Inflammatory macrophage treated with lipopolysaccharide for 1 hour (primary cell): ENCODE measurements around the gene VOPP1.

Source experiments
- DNase-seq, 2 donors: peaks; one replicate each; pipeline ENCODE4 v3.0.0-alpha.2; 2020 to 2022

Gene VOPP1

DNA sequence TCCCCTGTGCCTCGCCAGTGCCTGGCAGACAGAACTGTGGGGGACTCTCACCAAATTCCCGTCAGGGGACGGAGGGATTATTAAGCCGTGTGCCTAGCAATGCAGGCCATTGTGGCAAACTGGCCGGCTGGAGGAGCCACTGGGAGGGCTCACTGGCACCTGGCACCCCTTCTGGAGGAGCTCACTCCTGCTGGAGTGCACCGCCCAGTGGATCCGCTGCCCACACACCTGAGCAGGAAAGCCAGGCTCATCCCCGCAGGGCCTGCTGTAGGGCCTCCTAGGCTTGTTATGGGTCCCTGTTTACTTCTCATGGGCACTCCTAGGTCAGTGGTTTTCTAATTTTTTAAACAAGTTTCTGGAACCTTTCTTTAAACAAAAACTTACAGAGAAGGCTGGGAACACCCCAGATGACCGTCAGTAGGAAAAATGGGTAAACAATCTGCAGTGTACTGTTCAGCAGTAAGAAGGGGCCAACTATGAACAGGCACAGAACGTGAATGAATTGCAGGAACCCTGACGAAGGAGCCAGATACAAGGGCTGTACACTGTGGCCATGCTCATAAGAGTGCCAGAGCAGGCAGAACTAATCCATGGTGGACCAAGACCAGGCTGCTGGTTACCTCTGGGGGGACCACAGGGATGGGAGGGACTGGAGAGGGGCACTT, 142.3 kb downstream of the VOPP1 start:
- DNase-seq, result no peak

DNA sequence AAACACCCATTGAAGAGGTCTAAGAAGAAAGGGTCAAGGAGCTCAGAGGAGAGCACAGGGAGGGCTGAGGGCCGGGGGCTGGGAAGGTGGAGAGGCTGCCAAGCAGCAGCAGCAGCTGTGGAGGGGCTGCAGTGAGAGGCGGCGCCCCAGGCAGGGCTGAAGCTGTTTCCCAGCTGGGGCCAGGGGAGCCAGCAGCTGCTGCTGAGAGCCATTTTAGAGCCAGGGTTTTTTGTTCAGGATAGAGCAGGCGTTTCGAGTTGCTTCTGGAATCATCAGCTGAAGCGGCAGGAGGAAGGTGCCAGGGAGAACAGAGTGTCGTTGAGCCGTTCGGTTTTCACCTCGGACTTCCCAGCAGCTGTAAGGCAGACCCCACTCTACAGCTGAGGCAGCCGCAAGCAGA, 144.5 kb downstream of the VOPP1 start:
- no peak for DNase-seq

DNA sequence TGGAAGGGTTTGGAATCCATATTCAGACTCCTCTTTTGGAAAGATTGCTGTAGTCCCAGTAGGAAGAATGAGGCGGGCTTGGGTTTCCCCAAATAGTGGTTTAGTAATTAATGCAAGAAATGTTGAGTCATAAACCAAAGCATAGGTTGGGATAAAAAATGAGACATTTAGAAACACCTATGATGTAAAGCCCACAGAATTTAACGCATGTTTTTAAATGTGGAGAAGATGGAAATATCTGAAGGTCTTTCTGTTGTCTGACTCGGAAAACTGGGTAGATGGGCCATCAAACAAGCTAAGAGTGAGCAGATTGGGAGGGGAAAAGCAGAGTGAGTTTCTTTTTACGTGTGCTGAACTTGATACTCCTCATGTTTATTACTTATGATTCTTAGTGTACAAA, 145.0 kb downstream of the VOPP1 start:
- no peak for DNase-seq

DNA sequence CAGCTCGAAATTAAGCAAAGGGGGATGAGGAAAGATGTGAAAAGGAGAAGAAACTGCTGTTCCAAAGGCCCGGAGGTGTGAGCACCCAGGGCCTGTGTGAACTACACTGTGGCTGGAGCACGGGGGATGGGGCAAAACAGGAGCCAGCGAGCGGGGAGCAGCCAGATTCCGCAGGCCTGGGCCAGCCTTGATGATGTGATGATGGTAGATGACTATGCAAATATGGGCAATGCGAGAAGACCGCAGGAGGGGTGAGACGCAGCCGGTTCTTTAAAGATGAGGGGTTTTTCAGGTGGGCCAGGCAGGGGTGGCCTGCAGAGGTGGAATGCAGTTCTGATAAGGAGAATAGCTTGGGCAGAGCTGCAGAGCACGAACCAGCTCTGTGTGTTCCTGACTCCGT, 145.6 kb downstream of the VOPP1 start:
- DNase-seq, result no peak

DNA sequence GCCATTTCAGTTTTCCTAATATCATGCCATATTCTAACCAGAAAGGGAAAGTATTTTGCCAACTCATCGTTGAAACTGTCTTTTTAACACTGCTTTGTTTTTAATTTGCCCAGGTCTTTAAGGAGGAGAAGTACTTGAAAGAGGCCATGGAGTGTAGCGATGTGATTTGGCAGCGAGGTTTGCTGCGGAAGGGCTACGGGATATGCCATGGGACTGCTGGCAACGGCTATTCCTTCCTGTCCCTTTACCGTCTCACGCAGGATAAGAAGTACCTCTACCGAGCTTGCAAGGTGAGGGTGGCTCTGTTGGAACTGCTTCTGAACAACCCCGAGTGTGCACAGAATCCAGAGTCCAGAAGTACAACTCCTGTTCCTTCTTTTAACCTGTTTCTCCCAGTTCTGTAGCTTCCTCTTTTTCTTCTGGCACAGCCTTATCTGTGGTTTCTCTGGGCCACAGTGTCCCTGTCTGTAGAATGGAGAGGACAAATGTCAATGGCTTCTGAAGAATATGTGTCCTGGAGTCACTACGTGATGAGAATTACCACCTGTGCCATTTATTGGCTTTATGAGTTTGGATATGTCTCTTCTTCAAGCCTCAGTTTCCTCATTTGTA, 147.1 kb downstream of the VOPP1 start:
- peak in 1 of 2 donors; percentile 7 for DNase-seq

DNA sequence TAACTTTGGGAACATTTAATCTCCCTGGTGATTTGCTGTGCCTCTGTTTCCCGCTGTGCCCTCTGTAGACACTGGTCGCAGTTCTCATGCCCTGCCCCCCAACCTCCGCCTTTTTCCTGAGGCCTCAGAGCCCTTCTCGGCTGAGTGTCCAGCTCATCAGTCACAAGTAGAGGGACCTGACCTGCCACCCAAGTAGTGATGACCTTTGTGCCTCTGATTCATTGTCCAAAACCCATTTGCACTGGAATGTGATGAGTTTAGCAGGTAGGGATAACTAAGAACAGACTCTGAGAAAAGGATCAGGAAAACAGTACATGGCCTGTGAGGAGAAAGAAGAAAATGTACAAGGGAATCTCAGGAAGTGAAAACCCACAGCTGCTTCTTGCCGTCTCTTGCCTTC, 148.4 kb downstream of the VOPP1 start:
- DNase-seq, result no peak

DNA sequence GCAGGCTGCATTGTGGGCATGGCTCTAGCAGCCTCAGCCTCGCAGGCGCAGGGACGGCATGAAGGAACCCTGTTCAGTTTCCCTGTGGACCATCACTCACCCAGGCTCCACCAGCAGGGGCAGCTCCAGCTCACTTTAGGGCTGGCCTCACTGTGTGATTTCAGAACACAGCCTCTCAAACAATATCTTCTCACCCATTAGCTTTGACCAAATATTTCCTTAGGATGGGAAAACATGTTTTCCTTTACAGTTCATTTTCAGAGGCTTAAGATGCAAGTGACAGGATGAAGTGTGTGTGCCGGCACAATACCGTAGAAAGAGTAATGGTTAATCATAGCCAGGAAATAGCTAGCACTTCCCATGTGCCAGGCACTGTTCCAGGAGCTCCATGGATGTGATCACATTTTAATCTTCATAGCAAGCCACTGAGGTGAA, 149.0 kb downstream of the VOPP1 start:
- DNase-seq, result no peak
